Peyer's patch (tissue), 4 donors: Measurements from ENCODE around the gene C2CD4C.

Source experiments
- POLR2A ChIP-seq, 2 donors: fragments of 450-650 bp; IDR thresholded peaks; one replicate each; pipeline ENCODE4 v1.5.1; 2017; ENCODE audit warnings: antibody characterized with exemption in 2 of 2, mild to moderate bottlenecking in 2 of 2, moderate library complexity in 2 of 2
- TF ChIP-seq, protein P1 (sequence below), 6 experiments: fragments of 450-650 bp in 4 of 6; fragments of 200-600 bp in 2 of 6; sonication (generic) in 1 of 6; IDR thresholded peaks; one replicate each; pipeline ENCODE4 v1.5.1; 2017 to 2019; ENCODE audit warnings: antibody characterized with exemption in 6 of 6, mild to moderate bottlenecking in 3 of 6, moderate library complexity in 1 of 6

DNA sequence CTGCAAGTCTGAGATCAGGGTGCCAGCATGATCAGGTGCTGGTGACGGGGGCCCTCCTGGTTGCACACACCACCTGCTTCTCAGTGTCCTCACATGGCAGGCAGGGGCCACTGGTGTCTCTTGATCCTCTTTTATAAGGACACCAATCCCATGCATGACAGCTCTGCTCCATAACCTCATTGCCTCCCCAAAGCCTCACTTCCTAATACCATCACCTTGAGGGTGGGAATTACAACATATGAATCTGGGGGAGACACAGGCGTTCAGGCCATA lies 49.4 kb downstream of the C2CD4C start:
- TF ChIP-seq, protein P1, sequence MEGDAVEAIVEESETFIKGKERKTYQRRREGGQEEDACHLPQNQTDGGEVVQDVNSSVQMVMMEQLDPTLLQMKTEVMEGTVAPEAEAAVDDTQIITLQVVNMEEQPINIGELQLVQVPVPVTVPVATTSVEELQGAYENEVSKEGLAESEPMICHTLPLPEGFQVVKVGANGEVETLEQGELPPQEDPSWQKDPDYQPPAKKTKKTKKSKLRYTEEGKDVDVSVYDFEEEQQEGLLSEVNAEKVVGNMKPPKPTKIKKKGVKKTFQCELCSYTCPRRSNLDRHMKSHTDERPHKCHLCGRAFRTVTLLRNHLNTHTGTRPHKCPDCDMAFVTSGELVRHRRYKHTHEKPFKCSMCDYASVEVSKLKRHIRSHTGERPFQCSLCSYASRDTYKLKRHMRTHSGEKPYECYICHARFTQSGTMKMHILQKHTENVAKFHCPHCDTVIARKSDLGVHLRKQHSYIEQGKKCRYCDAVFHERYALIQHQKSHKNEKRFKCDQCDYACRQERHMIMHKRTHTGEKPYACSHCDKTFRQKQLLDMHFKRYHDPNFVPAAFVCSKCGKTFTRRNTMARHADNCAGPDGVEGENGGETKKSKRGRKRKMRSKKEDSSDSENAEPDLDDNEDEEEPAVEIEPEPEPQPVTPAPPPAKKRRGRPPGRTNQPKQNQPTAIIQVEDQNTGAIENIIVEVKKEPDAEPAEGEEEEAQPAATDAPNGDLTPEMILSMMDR (IDR thresholded peaks at IDR 0.05): no peak
- TF ChIP-seq POLR2A (IDR thresholded peaks at IDR 0.05): no peak
